ENCODE measurements around the gene FBXO24. TPM values are rescaled to one million over a fixed set of nuclear protein-coding genes. Genes with fewer than 3 reads are reported as not detected.

Gene FBXO24
- total RNA-seq, 1 experiment from 2014 or later = 0.66 TPM

GRCh38 chr7:100577507-100577906 lies 8.6 kb upstream of the FBXO24 start:
- BruUV-seq (replicated peaks) = no TSS peak
- no peak for DNase-seq
- no peak for TF ChIP-seq CTCF (IDR thresholded peaks at IDR 0.05; ENCODE audit: unreplicated experiment)
- H3K36me3 Mint-ChIP-seq (ENCODE audit: insufficient read depth, unreplicated experiment) = peaks cover 7% of the 10 kb centered on the region
- H3K4me3 Mint-ChIP-seq (ENCODE audit: low read depth, unreplicated experiment) = no peak overlapping the region
- no peak overlapping the region for H3K27ac Mint-ChIP-seq (ENCODE audit: unreplicated experiment)
- H3K4me1 Mint-ChIP-seq (ENCODE audit: low read depth, unreplicated experiment) = no peaks in the 10 kb centered on the region
- H3K9me3 Mint-ChIP-seq (ENCODE audit: low read depth, unreplicated experiment) = no peaks in the 10 kb centered on the region
- intact Hi-C loops (cut with micrococcal nuclease; ENCODE audit: unreplicated experiment) = no loop called here
- CTCF ChIA-PET = no interaction called here
- H3K27me3 Mint-ChIP-seq (ENCODE audit: unreplicated experiment) = no peaks in the 10 kb centered on the region

GRCh38 chr7:100578246-100579183 lies 7.6 kb upstream of the FBXO24 start:
- H3K27me3 Mint-ChIP-seq (ENCODE audit: unreplicated experiment) = no peaks in the 10 kb centered on the region
- H3K4me3 Mint-ChIP-seq (ENCODE audit: low read depth, unreplicated experiment) = no peak overlapping the region
- CTCF ChIA-PET = no interaction called here
- intact Hi-C loops (cut with micrococcal nuclease; ENCODE audit: unreplicated experiment) = no loop called here
- TF ChIP-seq CTCF (IDR thresholded peaks at IDR 0.05; ENCODE audit: unreplicated experiment) = no peak
- BruUV-seq (replicated peaks) = no TSS peak
- DNase-seq = no peak
- no peak overlapping the region for H3K27ac Mint-ChIP-seq (ENCODE audit: unreplicated experiment)
- peaks cover 9% of the 10 kb centered on the region for H3K36me3 Mint-ChIP-seq (ENCODE audit: insufficient read depth, unreplicated experiment)
- no peaks in the 10 kb centered on the region for H3K9me3 Mint-ChIP-seq (ENCODE audit: low read depth, unreplicated experiment)
- H3K4me1 Mint-ChIP-seq (ENCODE audit: low read depth, unreplicated experiment) = peaks cover 3% of the 10 kb centered on the region

- Mint-ChIP-seq H3K36me3 (ENCODE audit: insufficient read depth, unreplicated experiment) (peaks cover 18% of the 10 kb centered on the region), H3K4me1 (ENCODE audit: low read depth, unreplicated experiment) (peaks cover 14% of the 10 kb centered on the region), H3K27me3 (ENCODE audit: unreplicated experiment) (no peaks in the 10 kb centered on the region), H3K4me3 (ENCODE audit: low read depth, unreplicated experiment) (no peak overlapping the region), H3K9me3 (ENCODE audit: low read depth, unreplicated experiment) (no peaks in the 10 kb centered on the region), H3K27ac (ENCODE audit: unreplicated experiment) (no peak overlapping the region)
- no peak for TF ChIP-seq CTCF (IDR thresholded peaks at IDR 0.05; ENCODE audit: unreplicated experiment)
- intact Hi-C loops (cut with micrococcal nuclease; ENCODE audit: unreplicated experiment) = no loop called here
- CTCF ChIA-PET = no interaction called here
- no TSS peak for BruUV-seq (replicated peaks)
- no peak for DNase-seq
These were observed 5.5 kb upstream of the FBXO24 start for GRCh38 chr7:100580466-100581283.

- no peaks in the 10 kb centered on the region for H3K9me3 Mint-ChIP-seq (ENCODE audit: low read depth, unreplicated experiment)
- CTCF ChIA-PET = no interaction called here
- peaks cover 14% of the 10 kb centered on the region for H3K4me1 Mint-ChIP-seq (ENCODE audit: low read depth, unreplicated experiment)
- H3K27ac Mint-ChIP-seq (ENCODE audit: unreplicated experiment) = no peak overlapping the region
- no peak overlapping the region for H3K4me3 Mint-ChIP-seq (ENCODE audit: low read depth, unreplicated experiment)
- TF ChIP-seq CTCF (IDR thresholded peaks at IDR 0.05; ENCODE audit: unreplicated experiment) = no peak
- BruUV-seq (replicated peaks) = no TSS peak
- peaks cover 25% of the 10 kb centered on the region for H3K36me3 Mint-ChIP-seq (ENCODE audit: insufficient read depth, unreplicated experiment)
- no peak for DNase-seq
- H3K27me3 Mint-ChIP-seq (ENCODE audit: unreplicated experiment) = no peaks in the 10 kb centered on the region
- intact Hi-C loops (cut with micrococcal nuclease; ENCODE audit: unreplicated experiment) = no loop called here
These were observed 4.0 kb upstream of the FBXO24 start for GRCh38 chr7:100582041-100582579.

Measured in Calu3 (cell line).